ENCODE results near the gene ERBB4. TPM values are rescaled to one million over a fixed set of nuclear protein-coding genes. Genes with fewer than 3 reads are reported as not detected.

Gene ERBB4
- total RNA-seq, 1 donor from 2014 or later: 1.7 TPM

- peaks cover 0 to 6% of the 10 kb centered on the region in 2 donors for H3K4me1 ChIP-seq
- no peak for DNase-seq (ENCODE audit: low spot score in 2 of 2)
- H3K9me3 ChIP-seq: no peaks in the 10 kb centered on the region
- H3K27me3 ChIP-seq: no peaks in the 10 kb centered on the region
- no peak overlapping the region for H3K27ac ChIP-seq
- peak overlapping the region in 1 of 2 donors; percentile 79 for H3K4me3 ChIP-seq
- no peak for TF ChIP-seq CTCF (IDR thresholded peaks at IDR 0.05)
- intact Hi-C loops (cut with DNase I): no loop called here
- no peaks in the 10 kb centered on the region for H3K36me3 ChIP-seq
Measured at GRCh38 chr2:212534336-212534735, 4.3 kb downstream of the ERBB4 start.

GRCh38 chr2:212532585-212532984 is 6.0 kb downstream of the ERBB4 start:
- intact Hi-C loops (cut with DNase I): no loop called here
- H3K9me3 ChIP-seq: no peaks in the 10 kb centered on the region
- DNase-seq (ENCODE audit: low spot score in 2 of 2): no peak
- H3K4me3 ChIP-seq: peak overlapping the region; percentile 20 to 29
- H3K4me1 ChIP-seq: peaks cover 0 to 6% of the 10 kb centered on the region in 2 donors
- no peaks in the 10 kb centered on the region for H3K36me3 ChIP-seq
- TF ChIP-seq CTCF (IDR thresholded peaks at IDR 0.05): no peak
- H3K27ac ChIP-seq: no peak overlapping the region
- no peaks in the 10 kb centered on the region for H3K27me3 ChIP-seq

- peak overlapping the region; percentile 20 to 29 for H3K4me3 ChIP-seq
- TF ChIP-seq CTCF (IDR thresholded peaks at IDR 0.05): no peak
Measured at GRCh38 chr2:212532087-212532486, 6.5 kb downstream of the ERBB4 start.

GRCh38 chr2:212531499-212531898 is 7.1 kb downstream of the ERBB4 start:
- Histone ChIP-seq H3K27ac (peak overlapping the region in 1 of 2 donors; percentile 47), H3K36me3 (no peaks in the 10 kb centered on the region), H3K9me3 (no peaks in the 10 kb centered on the region), H3K27me3 (no peaks in the 10 kb centered on the region), H3K4me1 (peaks cover 0 to 9% of the 10 kb centered on the region in 2 donors), H3K4me3 (peak overlapping the region in 1 of 2 donors; percentile 29)
- intact Hi-C loops (cut with DNase I): no loop called here
- no peak for TF ChIP-seq CTCF (IDR thresholded peaks at IDR 0.05)
- no peak for DNase-seq (ENCODE audit: low spot score in 2 of 2)

More at GRCh38 chr2:212532087-212532486, 6.5 kb downstream of the ERBB4 start:
- Histone ChIP-seq H3K27me3 (no peaks in the 10 kb centered on the region), H3K9me3 (no peaks in the 10 kb centered on the region), H3K4me1 (peaks cover 0 to 9% of the 10 kb centered on the region in 2 donors), H3K36me3 (no peaks in the 10 kb centered on the region), H3K27ac (no peak overlapping the region)
- intact Hi-C loops (cut with DNase I): no loop called here
- DNase-seq (ENCODE audit: low spot score in 2 of 2): no peak

GRCh38 chr2:212530991-212531390 is 7.6 kb downstream of the ERBB4 start:
- H3K4me1 ChIP-seq: peaks cover 0 to 12% of the 10 kb centered on the region in 2 donors
- DNase-seq (ENCODE audit: low spot score in 2 of 2): no peak
- H3K27me3 ChIP-seq: no peaks in the 10 kb centered on the region
- no peak for TF ChIP-seq CTCF (IDR thresholded peaks at IDR 0.05)
- peak overlapping the region in 1 of 2 donors; percentile 47 for H3K27ac ChIP-seq
- no peaks in the 10 kb centered on the region for H3K9me3 ChIP-seq
- H3K36me3 ChIP-seq: no peaks in the 10 kb centered on the region
- peak overlapping the region in 1 of 2 donors; percentile 29 for H3K4me3 ChIP-seq
- intact Hi-C loops (cut with DNase I): no loop called here

GRCh38 chr2:212530373-212530772 is 8.2 kb downstream of the ERBB4 start:
- Histone ChIP-seq H3K9me3 (no peaks in the 10 kb centered on the region), H3K36me3 (no peaks in the 10 kb centered on the region), H3K27ac (peak overlapping the region in 1 of 2 donors; percentile 47), H3K27me3 (no peaks in the 10 kb centered on the region), H3K4me3 (peak overlapping the region in 1 of 2 donors; percentile 16), H3K4me1 (peaks cover 0 to 17% of the 10 kb centered on the region in 2 donors)
- no peak for DNase-seq (ENCODE audit: low spot score in 2 of 2)
- intact Hi-C loops (cut with DNase I): no loop called here
- TF ChIP-seq CTCF (IDR thresholded peaks at IDR 0.05): no peak
